ENCODE results near the gene OBP2B. TPM values are rescaled to one million over a fixed set of nuclear protein-coding genes. Genes with fewer than 3 reads are reported as not detected.
"Not testable (repeated sequence)": the region's sequence is repeated elsewhere in the genome, so short reads cannot be mapped to it uniquely, and the experiment has no call there.

Gene OBP2B
- total RNA-seq, 1 donor from 2014 or later = not detected

GRCh38 chr9:133231934-133232568 lies 23.0 kb upstream of the OBP2B start:
- not testable (repeated sequence) for H3K27ac ChIP-seq (ENCODE audit: low read depth, low read length); H3K9me3 ChIP-seq (ENCODE audit: control insufficient read depth in 3 of 3, low read length in 3 of 3); H3K9ac ChIP-seq (ENCODE audit: low read depth in 1 of 3, low read length in 3 of 3); H3K36me3 ChIP-seq (ENCODE audit: control insufficient read depth in 3 of 3, insufficient read depth in 3 of 3, low read length in 3 of 3); H3K4me1 ChIP-seq (ENCODE audit: control insufficient read depth in 3 of 3, insufficient read depth in 3 of 3, low read length in 3 of 3); H3K4me3 ChIP-seq (ENCODE audit: low read length in 3 of 3)
- H3K27me3 ChIP-seq (ENCODE audit: control insufficient read depth in 3 of 3, insufficient read depth in 3 of 3, low read length in 3 of 3) = peaks cover 5 to 15% (median 14%) of the 10 kb centered on the region in 3 donors

- peaks cover 3 to 21% (median 17%) of the 10 kb centered on the region in 3 donors for H3K27me3 ChIP-seq (ENCODE audit: control insufficient read depth in 3 of 3, insufficient read depth in 3 of 3, low read length in 3 of 3)
- H3K9ac ChIP-seq (ENCODE audit: low read depth in 1 of 3, low read length in 3 of 3); H3K9me3 ChIP-seq (ENCODE audit: control insufficient read depth in 3 of 3, low read length in 3 of 3); H3K36me3 ChIP-seq (ENCODE audit: control insufficient read depth in 3 of 3, insufficient read depth in 3 of 3, low read length in 3 of 3); H3K4me1 ChIP-seq (ENCODE audit: control insufficient read depth in 3 of 3, insufficient read depth in 3 of 3, low read length in 3 of 3); H3K27ac ChIP-seq (ENCODE audit: low read depth, low read length); H3K4me3 ChIP-seq (ENCODE audit: low read length in 3 of 3): not testable (repeated sequence)
Observed at GRCh38 chr9:133230514-133230913, 21.5 kb upstream of the OBP2B start.

- Histone ChIP-seq H3K4me3 (ENCODE audit: low read length in 3 of 3) (no peak overlapping the region), H3K36me3 (ENCODE audit: control insufficient read depth in 3 of 3, insufficient read depth in 3 of 3, low read length in 3 of 3) (no peaks in the 10 kb centered on the region), H3K27ac (ENCODE audit: low read depth, low read length) (no peak overlapping the region), H3K27me3 (ENCODE audit: control insufficient read depth in 3 of 3, insufficient read depth in 3 of 3, low read length in 3 of 3) (peaks cover 3 to 24% (median 17%) of the 10 kb centered on the region in 3 donors), H3K9me3 (ENCODE audit: control insufficient read depth in 3 of 3, low read length in 3 of 3) (no peaks in the 10 kb centered on the region), H3K9ac (ENCODE audit: low read depth in 1 of 3, low read length in 3 of 3) (no peak overlapping the region), H3K4me1 (ENCODE audit: control insufficient read depth in 3 of 3, insufficient read depth in 3 of 3, low read length in 3 of 3) (no peaks in the 10 kb centered on the region)
Observed at GRCh38 chr9:133230093-133230492, 21.0 kb upstream of the OBP2B start.

GRCh38 chr9:133228474-133229193 lies 19.6 kb upstream of the OBP2B start:
- H3K9me3 ChIP-seq (ENCODE audit: control insufficient read depth in 3 of 3, low read length in 3 of 3); H3K9ac ChIP-seq (ENCODE audit: low read depth in 1 of 3, low read length in 3 of 3); H3K27ac ChIP-seq (ENCODE audit: low read depth, low read length); H3K4me3 ChIP-seq (ENCODE audit: low read length in 3 of 3); H3K4me1 ChIP-seq (ENCODE audit: control insufficient read depth in 3 of 3, insufficient read depth in 3 of 3, low read length in 3 of 3); H3K36me3 ChIP-seq (ENCODE audit: control insufficient read depth in 3 of 3, insufficient read depth in 3 of 3, low read length in 3 of 3): not testable (repeated sequence)
- peaks cover 3 to 28% (median 19%) of the 10 kb centered on the region in 3 donors for H3K27me3 ChIP-seq (ENCODE audit: control insufficient read depth in 3 of 3, insufficient read depth in 3 of 3, low read length in 3 of 3)

GRCh38 chr9:133227996-133228395 lies 18.9 kb upstream of the OBP2B start:
- H3K36me3 ChIP-seq (ENCODE audit: control insufficient read depth in 3 of 3, insufficient read depth in 3 of 3, low read length in 3 of 3); H3K4me3 ChIP-seq (ENCODE audit: low read length in 3 of 3); H3K9me3 ChIP-seq (ENCODE audit: control insufficient read depth in 3 of 3, low read length in 3 of 3); H3K4me1 ChIP-seq (ENCODE audit: control insufficient read depth in 3 of 3, insufficient read depth in 3 of 3, low read length in 3 of 3); H3K27ac ChIP-seq (ENCODE audit: low read depth, low read length); H3K9ac ChIP-seq (ENCODE audit: low read depth in 1 of 3, low read length in 3 of 3): not testable (repeated sequence)
- peaks cover 6 to 32% (median 19%) of the 10 kb centered on the region in 3 donors for H3K27me3 ChIP-seq (ENCODE audit: control insufficient read depth in 3 of 3, insufficient read depth in 3 of 3, low read length in 3 of 3)

GRCh38 chr9:133227242-133227860 lies 18.3 kb upstream of the OBP2B start:
- Histone ChIP-seq H3K4me1 (ENCODE audit: control insufficient read depth in 3 of 3, insufficient read depth in 3 of 3, low read length in 3 of 3) (peaks cover 0 to 2% (median 0%) of the 10 kb centered on the region in 3 donors), H3K27ac (ENCODE audit: low read depth, low read length) (no peak overlapping the region), H3K36me3 (ENCODE audit: control insufficient read depth in 3 of 3, insufficient read depth in 3 of 3, low read length in 3 of 3) (no peaks in the 10 kb centered on the region), H3K9me3 (ENCODE audit: control insufficient read depth in 3 of 3, low read length in 3 of 3) (no peaks in the 10 kb centered on the region), H3K4me3 (ENCODE audit: low read length in 3 of 3) (no peak overlapping the region), H3K9ac (ENCODE audit: low read depth in 1 of 3, low read length in 3 of 3) (no peak overlapping the region), H3K27me3 (ENCODE audit: control insufficient read depth in 3 of 3, insufficient read depth in 3 of 3, low read length in 3 of 3) (peaks cover 8 to 32% (median 19%) of the 10 kb centered on the region in 3 donors)

- Histone ChIP-seq H3K4me1 (ENCODE audit: control insufficient read depth in 3 of 3, insufficient read depth in 3 of 3, low read length in 3 of 3) (peaks cover 0 to 2% (median 0%) of the 10 kb centered on the region in 3 donors), H3K27ac (ENCODE audit: low read depth, low read length) (no peak overlapping the region), H3K27me3 (ENCODE audit: control insufficient read depth in 3 of 3, insufficient read depth in 3 of 3, low read length in 3 of 3) (peaks cover 8 to 36% (median 19%) of the 10 kb centered on the region in 3 donors), H3K4me3 (ENCODE audit: low read length in 3 of 3) (no peak overlapping the region), H3K9me3 (ENCODE audit: control insufficient read depth in 3 of 3, low read length in 3 of 3) (no peaks in the 10 kb centered on the region), H3K9ac (ENCODE audit: low read depth in 1 of 3, low read length in 3 of 3) (no peak overlapping the region), H3K36me3 (ENCODE audit: control insufficient read depth in 3 of 3, insufficient read depth in 3 of 3, low read length in 3 of 3) (no peaks in the 10 kb centered on the region)
Observed at GRCh38 chr9:133226219-133227171, 17.4 kb upstream of the OBP2B start.

GRCh38 chr9:133225171-133226011 lies 16.3 kb upstream of the OBP2B start:
- H3K27ac ChIP-seq (ENCODE audit: low read depth, low read length) = no peak overlapping the region
- H3K4me3 ChIP-seq (ENCODE audit: low read length in 3 of 3) = no peak overlapping the region
- H3K4me1 ChIP-seq (ENCODE audit: control insufficient read depth in 3 of 3, insufficient read depth in 3 of 3, low read length in 3 of 3) = peaks cover 0 to 2% (median 0%) of the 10 kb centered on the region in 3 donors
- no peaks in the 10 kb centered on the region for H3K36me3 ChIP-seq (ENCODE audit: control insufficient read depth in 3 of 3, insufficient read depth in 3 of 3, low read length in 3 of 3)
- no peaks in the 10 kb centered on the region for H3K9me3 ChIP-seq (ENCODE audit: control insufficient read depth in 3 of 3, low read length in 3 of 3)
- H3K9ac ChIP-seq (ENCODE audit: low read depth in 1 of 3, low read length in 3 of 3) = no peak overlapping the region
- H3K27me3 ChIP-seq (ENCODE audit: control insufficient read depth in 3 of 3, insufficient read depth in 3 of 3, low read length in 3 of 3) = peaks cover 8 to 36% (median 19%) of the 10 kb centered on the region in 3 donors

- Histone ChIP-seq H3K27ac (ENCODE audit: low read depth, low read length) (no peak overlapping the region), H3K27me3 (ENCODE audit: control insufficient read depth in 3 of 3, insufficient read depth in 3 of 3, low read length in 3 of 3) (peaks cover 8 to 36% (median 19%) of the 10 kb centered on the region in 3 donors), H3K9me3 (ENCODE audit: control insufficient read depth in 3 of 3, low read length in 3 of 3) (no peaks in the 10 kb centered on the region), H3K9ac (ENCODE audit: low read depth in 1 of 3, low read length in 3 of 3) (no peak overlapping the region), H3K36me3 (ENCODE audit: control insufficient read depth in 3 of 3, insufficient read depth in 3 of 3, low read length in 3 of 3) (no peaks in the 10 kb centered on the region), H3K4me1 (ENCODE audit: control insufficient read depth in 3 of 3, insufficient read depth in 3 of 3, low read length in 3 of 3) (peaks cover 0 to 2% (median 0%) of the 10 kb centered on the region in 3 donors), H3K4me3 (ENCODE audit: low read length in 3 of 3) (no peak overlapping the region)
Observed at GRCh38 chr9:133224762-133225161, 15.7 kb upstream of the OBP2B start.

Measured in skeletal muscle tissue (tissue), 4 donors.